GM21786 (cell line): Measurements from ENCODE around the gene LRRC18.

Source experiments
- ATAC-seq: cut with Tn5 transposase; IDR thresholded peaks from one replicate; pipeline ENCODE4 v1.9.1; 2021; ENCODE audit not compliant: unreplicated experiment

The LRRC18 gene

DNA sequence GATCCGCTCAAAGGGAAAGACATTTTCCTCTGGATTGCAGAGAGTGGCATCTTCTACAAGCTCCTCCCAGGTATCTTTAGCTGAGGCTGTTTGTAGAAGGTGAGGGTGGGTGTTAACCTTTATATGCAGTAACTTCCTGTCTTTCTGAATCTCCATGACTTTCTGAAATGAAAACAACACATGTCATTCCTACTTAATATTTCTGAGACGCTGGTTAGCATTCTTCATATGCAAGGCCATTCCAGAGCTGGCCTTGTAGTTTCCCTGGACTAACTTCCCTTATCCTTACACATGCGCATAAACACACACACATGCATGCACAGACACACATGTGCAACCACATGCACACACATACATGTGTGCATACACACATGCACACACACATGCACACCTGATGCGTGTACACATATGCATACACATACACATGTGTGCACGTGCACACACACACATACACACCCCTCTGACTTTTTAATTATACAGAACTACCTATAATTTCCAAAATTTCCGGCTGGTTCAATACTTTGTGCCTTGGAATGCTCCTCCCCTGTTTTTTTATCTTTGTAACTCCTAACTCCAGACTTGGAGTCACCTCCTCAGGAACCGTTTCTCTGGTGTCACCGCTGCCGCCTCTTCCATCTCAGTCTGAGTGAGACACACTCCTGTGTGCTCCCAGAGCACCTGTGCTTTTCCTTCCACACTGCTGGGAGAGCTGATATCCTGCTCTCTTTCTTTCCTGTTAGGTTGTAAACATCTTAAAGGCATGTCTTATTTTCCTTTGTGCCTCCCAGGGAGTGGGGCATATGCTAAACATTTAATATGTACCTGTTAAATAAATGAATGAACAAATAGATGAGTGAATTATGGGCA is 55.2 kb downstream of the LRRC18 start:
- no peak for ATAC-seq

DNA sequence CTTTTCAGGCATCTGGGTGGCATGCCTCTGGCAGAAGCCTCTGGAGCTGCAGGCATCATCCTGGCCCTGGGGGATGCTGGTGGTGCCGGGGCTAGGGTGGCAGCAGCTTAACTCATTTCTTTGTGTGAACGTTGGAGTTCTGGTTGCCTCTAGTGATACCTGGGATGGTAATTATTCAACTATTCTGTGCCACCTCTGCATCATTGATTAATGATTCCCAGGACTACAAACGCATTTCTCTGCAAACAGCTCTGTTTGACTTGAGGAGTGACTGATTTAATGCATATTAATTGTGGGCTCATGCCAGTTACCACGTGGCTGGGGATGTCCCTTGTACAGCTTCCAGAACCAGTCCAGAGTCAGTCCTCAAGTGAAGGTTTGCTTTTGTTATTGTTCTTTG is 55.9 kb downstream of the LRRC18 start:
- ATAC-seq: no peak

DNA sequence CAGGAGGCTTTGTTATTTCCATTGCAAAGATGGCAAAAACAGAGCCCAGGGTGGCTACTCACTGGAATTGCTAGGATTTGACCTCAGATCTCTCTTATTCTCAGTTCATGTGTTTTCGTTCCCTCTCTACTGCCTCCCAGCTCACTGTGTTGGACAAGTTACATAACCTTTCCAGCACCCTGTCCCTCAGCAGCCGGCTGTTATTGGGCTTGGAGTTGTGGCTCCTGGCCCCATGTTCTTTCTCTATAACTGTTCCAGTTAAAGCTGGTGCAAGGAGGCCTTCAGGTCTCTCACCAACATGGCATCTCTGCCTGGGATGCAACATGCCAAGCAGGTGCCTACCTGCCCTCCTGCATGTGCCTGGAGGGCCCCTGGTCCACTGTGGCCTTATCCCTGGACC is 56.8 kb downstream of the LRRC18 start:
- no peak for ATAC-seq

DNA sequence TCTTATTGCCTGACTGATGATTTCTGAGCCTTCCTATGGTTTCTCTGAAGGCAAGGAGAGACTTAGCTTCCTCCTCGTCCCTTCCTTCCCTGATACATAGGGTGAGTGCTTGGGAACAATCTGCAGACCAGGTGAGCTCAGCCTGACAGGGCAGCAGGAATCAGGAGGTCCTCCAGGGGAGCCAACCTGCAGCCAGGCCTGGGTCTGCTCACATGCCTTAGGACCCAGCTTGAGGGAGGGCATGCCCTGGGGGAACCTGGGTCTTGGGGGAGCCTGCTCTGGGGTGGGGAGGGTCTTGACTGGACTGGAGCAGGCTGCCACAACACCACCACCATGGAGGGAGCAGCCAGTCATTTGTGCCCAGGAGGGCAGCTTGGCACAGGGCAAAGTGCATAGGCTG is 57.7 kb downstream of the LRRC18 start:
- ATAC-seq: no peak

DNA sequence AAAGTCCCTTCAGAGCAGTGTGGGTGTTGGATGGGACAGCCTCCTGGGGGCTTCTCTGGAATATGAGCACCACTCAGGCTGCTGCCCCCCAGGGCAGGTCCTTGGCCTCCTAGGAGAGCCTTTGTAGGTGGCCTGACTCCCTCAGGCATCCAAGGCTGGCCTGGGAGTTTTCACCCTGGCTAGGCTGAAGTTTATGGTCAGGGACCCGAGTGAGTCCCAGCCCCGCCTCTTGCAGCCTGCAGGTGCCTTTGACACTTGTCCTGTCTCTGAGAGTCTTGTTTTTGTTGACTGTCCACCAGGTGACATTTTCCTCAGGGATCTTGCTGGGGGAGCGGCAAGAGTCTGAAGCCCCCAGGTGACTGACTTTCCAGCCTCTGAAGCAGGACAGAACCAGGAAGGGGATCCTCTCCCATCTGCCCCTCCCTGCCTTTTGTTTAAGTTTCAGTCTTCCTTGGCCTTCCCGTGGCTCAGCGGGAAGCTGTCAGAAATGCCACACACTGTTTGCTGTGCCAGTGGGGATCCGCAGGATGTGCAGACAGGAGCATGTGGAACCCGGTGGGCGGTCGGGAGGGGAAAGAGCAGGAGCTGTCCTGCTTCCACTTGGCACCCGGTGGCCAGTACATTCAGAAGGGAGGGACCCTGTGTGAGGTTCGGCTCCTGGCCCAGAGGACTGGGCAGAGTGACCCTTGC is 59.5 kb downstream of the LRRC18 start:
- no peak for ATAC-seq

DNA sequence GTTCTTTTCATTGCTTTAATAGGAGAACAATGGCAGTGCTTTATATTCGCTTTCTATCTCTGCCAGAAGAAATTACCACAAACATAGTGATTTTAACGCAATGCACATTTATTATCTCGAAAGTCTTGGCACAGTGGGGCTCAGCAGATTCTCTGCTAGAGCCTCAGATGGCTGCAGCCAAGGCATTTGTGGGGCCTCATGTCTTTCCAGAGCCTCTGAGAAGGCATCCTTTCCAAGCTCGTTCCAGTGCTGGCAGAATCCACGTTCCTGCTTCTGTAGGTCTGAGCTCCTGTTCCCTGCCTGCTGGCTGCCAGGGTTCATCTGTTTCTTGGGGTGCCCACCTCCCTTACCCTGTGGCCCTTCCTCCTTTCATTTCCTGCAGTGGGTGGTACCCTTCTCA is 60.2 kb downstream of the LRRC18 start:
- no peak for ATAC-seq

DNA sequence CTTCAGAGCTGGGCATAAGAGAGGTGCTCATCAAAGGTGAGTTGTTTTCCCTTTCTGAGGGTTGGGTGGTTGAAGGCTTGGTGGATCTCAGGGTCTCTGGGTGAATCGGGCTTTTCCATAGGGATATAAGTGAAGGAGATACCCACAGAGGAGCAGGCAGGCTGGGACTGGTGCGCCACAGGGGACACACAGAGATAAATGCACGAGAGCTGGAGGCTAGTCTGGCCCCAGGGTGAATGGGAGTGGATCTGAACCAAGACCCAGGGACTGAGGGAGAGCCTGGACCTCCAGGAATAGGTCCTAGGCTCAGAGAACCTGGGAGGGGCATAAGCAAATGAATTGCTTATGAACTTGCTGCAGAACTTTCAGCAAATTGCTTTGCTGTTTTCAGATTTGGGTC is 61.5 kb downstream of the LRRC18 start:
- ATAC-seq: no peak

DNA sequence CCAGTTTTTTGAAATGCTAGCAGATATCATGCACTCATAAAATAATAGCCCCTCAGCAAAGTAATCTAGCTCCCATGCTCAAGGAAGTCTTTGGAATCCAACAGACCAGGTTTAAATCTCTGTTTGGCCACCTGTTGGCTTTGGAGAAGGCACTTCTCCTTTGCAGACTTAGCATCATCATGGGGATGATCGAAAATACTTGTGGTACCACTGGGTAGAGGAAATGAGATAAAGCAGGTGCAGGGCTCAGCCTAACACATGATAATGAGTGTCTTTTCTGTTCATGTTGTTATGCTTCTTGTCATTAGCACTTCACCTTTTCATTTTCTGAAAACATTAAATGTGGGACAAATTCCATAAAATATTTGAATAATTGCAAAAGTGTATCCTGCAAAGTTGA is 67.4 kb downstream of the LRRC18 start:
- no peak for ATAC-seq
